NCI-H1436 treated with DMSO at 0.1 percent for 48 hours (cell line): ENCODE results near the gene PRKG2.
"Not testable (repeated sequence)": the region's sequence is repeated elsewhere in the genome, so short reads cannot be mapped to it uniquely, and the experiment has no call there.

Source experiments
- DNase-seq: peaks from one replicate; lab custom pipeline; 2025; lab: John Stamatoyannopoulos, UW

PRKG2 gene, protein sequence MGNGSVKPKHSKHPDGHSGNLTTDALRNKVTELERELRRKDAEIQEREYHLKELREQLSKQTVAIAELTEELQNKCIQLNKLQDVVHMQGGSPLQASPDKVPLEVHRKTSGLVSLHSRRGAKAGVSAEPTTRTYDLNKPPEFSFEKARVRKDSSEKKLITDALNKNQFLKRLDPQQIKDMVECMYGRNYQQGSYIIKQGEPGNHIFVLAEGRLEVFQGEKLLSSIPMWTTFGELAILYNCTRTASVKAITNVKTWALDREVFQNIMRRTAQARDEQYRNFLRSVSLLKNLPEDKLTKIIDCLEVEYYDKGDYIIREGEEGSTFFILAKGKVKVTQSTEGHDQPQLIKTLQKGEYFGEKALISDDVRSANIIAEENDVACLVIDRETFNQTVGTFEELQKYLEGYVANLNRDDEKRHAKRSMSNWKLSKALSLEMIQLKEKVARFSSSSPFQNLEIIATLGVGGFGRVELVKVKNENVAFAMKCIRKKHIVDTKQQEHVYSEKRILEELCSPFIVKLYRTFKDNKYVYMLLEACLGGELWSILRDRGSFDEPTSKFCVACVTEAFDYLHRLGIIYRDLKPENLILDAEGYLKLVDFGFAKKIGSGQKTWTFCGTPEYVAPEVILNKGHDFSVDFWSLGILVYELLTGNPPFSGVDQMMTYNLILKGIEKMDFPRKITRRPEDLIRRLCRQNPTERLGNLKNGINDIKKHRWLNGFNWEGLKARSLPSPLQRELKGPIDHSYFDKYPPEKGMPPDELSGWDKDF

DNA sequence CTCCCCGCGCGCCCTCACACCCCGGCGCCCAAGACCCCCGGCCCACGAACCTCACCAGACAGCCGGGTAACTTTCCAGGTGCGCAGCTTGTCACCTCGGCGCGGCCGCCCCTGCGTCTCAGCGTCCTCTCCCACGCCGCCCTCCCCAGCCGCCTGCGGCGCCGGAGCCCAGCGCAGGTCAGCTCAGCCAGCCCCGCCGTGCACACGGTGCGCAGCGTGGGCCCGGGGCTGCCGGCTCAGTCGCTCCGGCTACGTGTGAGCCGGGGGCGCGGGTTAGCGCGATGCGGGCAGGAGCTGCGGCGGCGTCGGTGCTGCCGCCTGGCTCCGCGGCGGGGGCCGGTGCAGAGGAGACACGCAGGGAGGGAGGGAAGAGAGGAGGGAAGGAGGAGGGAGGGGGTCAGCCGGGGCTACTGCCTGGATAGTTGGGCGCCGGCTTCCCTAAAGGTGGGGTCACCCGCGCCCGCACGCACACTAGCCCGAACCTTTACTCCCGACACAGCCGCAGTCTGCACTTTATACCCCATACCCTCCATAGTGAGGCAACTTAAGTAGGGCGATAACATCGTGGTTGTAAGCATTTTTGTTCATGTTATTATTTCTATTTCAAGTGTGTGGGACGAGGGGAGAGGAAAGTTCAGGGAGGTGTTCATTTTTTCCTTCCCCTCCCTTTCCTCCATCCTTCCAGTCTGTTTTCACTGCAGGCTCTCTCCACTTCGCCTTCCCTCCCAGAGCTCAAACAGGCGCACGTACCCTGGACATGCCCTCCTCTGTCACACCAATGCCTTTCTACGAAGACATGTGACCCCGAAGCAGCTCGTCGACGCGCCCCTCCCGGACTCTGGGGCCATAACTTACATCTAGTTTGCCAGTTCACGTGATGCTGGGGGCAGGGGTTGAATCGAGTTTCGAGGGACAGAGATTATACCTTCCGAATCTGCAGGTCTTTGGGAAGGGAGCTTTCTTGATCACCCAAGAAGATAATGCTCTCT, at the start of gene PRKG2:
TSS of gene PRKG2 (minus strand) at position 342 of the 988 bp plus-strand sequence. CDS start 10,175 bp downstream, outside the sequence.
- no peak for DNase-seq

DNA sequence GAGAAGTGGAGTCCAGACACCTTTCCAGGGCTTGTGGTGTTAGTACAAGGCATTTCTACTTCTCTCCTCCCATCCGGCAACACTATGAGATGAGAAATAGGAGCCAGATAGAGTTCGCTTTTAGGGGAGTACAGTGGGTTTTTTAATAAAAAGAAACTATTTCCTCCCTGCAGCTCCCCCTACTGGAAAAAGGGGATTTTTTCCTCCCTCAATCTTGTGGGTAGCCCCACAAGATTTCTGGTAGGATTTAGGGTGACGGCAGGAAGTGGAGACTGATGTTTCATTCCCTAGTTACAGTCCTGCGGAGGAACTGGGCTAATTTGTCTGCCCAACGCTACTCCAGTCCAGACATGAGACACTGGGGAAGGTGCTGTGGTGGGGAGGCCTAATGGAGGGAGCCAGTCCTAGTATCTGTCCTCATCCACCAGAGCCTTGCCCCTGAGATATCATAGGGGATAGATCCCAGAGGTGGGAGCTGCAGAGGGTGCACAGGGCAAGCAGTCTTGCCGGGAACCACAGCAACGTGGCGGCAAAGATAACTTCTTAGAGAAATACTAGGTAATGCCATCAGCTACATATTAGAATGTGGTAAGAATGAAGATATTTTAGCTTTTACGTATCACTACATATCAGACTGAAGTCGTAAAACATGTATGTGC, 45.5 kb upstream of the PRKG2 start:
- DNase-seq = no peak

DNA sequence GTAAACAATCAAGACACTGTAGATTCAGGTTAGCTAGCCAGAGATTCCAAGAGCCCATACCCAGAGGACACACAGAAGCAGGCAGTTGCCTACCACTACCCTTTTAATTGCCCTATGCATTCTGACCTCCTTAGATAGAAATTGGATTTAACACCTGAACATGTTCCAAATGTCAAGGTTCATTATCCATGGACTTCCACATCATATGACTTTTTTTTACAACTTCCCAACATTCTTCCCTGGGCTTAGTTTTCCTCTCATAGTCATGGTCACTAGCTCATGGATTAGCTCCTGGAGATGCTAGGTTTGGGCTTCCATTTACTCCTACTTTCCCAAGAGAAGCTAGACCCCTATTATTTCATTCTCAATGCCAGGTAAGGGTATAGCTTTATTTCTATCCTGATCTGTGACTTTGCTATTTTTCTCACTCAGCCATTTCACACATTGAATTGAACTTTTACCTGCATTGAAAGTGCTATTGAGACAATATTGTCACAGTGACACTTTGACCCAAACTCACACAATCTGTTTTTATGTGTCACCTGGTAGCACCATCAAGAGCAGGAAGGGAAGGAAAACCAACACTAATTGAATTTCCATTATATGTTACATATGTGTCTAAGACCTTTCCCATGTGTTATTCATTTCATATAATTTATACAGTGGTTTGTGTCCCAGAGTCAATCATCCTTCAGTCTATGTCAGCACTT, 44.0 kb upstream of the PRKG2 start:
- no peak for DNase-seq

DNA sequence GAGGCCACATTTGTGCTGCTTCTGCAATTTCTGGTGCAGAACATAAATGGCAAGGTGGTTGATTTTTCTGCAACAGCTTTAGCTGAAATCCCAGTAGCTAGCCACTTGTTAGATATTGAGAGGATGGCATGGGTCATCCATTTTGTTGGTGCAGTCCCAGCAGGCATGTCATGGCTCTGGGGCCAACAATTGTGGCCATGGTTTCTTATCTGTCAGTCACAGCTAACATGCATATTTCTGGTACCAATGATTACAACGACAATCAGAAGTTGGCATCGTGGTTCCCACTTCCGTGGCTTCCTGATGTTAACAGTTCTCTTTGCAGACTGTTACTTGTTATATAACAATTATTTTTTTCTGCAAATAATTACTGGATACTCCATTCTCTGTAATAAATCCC, 42.8 kb upstream of the PRKG2 start:
- no peak for DNase-seq

DNA sequence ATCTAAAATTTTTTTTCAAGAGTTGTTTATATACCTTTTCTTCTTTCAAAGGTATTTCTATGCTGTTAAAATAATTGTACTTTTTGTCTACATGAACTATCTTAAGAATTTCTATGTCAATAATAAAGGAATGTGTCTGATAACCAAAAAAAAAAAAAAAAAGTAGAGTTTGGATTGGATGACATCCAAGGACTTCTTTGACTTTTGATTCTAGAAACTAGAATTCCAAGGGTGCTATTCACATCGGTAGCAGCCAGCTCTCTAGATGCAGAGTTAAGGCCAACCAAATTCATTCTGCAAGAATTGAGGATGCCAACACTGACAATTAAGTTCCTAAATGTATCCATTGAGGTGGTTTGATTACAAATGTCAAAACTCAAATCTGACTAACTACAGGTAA, 42.0 kb upstream of the PRKG2 start:
- no peak for DNase-seq

DNA sequence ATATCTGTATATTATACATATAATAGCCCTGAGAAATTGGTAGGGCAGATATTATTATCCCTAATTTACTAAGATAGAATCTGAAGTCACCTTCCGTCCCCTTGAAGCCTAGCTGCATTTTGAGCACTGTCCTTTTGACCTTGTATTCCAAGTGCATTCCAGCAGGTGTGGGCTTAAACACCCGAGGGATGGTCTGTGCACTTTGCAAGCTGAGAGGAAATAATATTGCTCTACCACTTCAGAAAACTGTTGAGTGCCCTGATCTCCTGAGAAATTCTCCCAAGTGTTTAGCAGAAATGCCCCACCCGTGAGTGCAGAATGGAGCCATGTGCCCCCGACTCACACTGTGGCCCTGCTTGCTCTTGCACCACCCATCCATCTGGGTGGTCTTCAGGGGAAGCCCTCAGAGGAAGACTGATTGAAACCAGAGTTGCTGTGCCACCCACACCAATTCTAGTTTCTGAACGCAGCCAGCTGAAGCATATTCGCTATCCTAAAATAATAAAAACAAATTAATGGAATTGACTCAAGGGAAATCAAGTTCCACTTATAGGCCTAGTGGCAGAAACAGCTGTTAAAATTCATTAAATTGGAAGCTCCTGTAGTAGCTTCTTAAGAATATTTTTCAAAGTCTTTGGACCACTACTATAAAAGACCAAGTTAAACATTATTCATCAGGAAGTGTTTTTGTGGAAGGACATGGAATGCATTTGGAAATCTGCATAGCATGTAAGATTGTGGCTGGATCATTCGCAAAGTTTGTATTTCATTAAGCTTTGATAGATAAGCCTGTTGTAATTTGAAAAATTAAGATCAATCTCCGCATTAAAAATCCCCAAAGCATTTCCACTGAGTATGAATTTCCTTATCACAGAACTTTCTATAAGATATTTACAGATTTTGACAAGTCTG, 41.3 kb upstream of the PRKG2 start:
- DNase-seq = no peak

DNA sequence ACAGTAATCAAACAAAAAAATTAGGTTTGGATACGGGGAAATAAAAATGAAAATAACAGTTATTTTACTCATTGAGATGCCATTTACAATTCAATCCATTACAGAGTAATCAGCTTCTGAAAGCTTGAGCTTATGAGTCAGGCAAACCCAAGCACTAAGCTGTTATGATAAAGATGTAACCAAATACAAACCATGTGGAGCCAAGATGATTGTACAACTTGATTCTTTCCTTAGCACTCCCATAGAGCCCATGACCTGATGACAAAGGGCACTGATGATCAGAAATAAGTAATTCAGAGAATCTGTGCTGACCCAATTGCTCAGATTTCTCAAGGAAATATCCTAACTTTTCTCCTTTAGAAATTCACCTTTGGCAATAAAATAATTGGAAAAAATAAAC, 40.5 kb upstream of the PRKG2 start:
- DNase-seq = no peak

DNA sequence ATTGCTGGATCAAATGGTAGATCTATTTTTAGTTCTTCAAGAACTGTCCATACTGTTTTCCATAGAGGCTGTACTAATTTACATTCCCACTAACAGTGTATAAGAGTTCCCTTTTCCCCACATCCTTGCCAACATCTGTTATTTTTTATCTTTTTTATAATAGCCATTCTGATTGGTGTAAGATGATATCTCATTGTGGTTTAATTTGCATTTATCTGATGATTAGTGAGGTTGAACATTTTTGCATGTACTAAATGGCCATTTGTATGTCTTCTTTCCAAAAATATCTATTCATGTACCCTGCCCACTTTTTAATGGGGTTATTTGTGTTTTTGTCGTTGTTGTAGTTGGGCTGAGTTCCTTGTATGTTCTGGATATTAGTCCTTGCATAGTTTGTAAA, 35.4 kb upstream of the PRKG2 start:
- no peak for DNase-seq

DNA sequence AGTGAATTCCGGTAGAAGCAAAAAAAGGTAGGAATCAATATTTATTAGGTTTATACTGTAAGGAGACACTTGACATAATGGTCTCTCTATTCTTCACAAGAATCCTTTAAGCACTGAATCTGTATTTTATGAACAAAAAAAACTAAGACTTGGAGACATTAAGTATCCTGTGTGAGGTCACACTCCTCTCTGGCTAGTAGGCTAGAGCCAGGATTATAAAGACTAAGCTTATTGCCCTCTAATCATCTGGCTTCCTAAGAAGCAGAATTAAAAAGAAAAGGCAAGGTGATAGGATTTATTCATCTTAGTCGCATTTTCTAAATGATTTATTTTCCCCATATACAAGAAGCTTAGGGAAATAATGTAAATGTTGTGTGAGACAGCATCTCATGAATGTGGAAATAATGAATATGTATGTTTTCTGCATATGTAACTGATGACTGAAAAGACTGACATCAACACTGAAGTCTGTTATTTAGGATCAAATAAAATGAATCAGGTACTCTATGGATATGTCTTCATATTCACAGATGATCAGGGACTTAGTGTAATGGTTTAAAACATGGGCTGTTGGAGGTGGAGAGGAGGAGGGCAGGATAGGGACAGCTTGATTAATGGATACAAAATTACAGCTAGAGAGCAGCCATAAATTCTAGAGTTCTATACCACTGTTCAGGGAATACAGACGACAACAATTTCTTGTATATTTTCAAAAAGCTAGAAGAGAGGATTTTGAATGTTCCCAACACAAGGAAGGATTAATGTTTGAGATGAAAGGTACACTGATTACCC, 30.4 kb upstream of the PRKG2 start:
- DNase-seq = no peak

DNA sequence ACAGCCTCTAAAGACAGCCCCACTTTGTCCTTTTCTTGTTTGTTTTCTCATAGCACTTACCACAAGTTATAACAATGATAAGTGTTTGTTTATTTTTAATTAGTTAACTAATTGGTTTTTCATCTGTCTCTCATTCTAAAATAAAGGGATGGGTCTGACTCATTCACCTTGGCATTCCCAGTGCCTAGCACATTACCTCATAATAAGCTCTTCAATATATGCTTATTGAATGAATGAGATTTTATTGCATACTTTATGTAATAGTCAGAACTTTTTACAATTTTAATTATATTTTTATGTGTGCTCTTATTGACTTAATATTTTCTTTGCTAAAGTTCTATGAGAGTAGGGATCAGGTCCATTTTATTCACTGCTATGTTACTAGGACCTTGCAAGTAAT, 22.8 kb upstream of the PRKG2 start:
- no peak for DNase-seq

DNA sequence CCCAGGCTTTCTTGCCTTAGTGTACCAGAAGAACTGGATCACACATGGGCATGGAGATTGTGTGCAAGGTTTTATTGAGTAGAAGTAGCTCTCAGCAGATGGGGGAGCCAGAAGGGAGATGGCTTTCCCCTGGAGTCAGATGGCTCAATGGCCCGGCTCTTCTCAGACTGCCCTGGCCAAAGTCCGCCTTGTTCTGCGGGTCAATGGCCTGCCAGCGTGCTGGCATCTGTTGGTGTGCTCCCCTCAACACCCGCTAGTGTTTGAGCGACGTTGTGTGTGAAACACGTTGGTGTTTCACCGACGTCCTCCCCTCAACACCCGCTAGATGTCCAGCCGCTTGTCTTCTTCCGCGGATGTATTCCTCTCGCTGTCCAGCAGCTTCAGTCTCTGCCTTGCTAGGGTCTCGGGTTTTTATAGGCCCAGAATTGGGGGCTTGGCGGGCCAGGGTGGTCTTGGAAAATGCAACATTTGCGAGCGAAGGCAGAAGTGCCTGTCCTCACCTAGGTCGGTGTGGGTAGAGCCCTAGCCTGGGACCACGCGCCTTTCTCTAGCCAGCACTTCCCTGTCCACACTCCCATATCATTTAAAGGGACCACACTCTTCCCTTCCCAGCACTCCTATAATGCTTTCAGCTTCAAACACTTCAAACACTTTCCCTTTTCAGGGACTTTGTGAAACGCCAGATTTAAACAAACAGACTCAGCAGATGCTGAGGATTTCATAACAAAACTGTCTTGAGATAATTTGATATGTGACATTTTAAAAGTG, 21.1 kb upstream of the PRKG2 start:
- DNase-seq = no peak

DNA sequence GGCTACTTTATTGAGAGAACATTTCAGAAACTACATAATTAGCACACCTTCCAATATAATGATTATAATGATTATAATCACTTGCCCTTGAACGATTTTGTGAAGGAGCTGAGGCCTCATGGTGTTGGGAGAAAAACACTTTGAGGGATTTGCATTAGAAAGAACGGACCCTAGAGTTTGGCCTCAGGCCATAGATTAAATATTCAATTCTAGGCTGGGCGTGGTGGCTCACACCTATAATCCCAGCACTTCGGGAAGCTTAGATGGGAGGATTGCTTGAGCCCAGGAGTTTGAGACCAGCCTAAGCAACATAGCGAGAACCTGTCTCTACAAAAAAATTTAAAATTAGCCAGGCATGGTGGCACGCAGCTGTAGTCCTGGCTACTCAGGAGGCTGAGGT, 12.9 kb upstream of the PRKG2 start:
- DNase-seq = no peak

DNA sequence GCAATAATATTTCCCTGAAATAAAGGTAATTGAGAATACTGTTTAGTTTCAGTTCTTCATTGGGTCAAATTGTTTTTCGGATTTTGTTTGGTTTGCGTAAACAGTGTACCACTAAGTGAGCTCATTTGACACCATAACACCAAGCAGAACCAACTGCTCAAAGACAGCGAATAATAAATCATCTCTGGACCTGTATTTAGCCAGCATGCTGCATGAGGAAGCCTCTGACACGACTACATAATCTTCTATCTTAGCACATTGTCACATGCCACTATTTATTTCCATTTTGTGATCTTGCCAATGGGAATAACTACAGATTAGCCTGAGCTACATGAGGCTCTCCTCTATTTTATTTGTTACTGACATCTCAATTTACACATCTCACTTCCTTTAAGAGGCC, 12.1 kb upstream of the PRKG2 start:
- DNase-seq = no peak

DNA sequence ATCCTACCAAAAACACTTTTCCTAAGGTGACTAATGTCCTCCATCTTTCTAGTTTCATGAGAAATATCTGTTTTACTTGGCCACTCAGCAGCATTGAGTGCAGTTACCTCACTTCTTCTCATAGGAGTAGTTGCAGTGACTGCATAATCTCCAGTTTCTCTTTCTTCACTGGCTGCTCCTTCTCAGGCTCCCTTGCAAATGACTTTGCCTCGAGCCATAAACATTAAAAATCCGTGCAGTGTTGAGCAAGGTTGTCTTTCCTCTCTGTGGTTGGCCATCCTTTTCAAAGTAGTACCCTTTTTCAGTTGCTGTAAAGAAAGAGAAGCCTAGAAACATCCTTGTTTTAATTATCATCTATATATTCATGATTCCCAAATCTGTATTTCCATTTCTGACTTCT, 10.2 kb upstream of the PRKG2 start:
- no peak for DNase-seq

DNA sequence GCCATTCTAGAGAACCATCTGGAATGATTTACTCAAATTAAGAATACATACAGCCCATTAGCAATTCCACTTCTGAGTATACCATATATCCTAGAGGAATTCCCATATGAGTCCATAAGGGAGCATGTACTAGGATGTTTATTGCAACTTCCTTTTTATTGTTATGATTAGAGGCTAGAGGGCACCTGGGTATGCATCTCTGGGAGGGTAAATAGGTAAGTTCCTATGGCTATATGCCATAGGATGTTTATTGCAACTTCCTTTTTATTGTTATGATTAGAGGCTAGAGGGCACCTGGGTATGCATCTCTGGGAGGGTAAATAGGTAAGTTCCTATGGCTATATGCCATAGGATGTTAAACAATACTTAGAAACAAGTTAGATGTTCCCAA, 7.1 kb upstream of the PRKG2 start:
- DNase-seq = not testable (repeated sequence)

DNA sequence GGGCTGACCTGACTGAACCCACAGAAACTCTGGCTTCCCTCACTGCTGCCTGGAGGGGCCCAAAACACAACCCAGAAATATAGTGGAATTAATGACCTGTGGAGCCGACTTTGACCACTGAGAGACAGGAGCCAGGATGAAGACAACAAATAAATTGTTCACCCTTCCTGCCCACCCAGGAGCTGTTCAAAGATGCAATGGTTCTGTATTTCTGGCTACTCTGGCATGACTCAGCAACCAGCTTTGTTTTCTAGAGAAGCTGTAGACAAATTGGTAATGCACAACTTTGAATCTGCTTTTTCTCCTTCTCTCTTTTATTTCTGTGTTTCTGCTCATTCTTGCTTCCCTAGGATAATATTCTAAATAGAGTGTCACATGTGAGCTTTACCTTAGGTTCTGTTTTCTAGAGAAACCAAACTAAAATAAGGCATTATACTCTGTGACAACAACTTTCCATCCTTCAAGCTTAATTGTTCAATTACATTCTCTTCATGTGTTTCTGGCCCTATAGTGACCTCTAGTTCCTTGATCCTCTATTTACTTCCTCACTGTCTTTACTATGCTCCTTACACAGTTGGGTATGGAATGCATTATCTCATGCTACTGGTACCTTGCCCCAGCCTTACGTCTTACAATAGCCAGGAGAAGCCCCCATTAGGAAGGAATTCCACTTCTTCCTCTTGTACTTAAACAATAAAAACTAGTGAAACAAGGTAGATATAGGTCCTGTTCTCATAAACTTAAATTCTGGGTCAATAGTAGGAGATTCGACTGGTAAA, 6.5 kb upstream of the PRKG2 start:
- DNase-seq = no peak

DNA sequence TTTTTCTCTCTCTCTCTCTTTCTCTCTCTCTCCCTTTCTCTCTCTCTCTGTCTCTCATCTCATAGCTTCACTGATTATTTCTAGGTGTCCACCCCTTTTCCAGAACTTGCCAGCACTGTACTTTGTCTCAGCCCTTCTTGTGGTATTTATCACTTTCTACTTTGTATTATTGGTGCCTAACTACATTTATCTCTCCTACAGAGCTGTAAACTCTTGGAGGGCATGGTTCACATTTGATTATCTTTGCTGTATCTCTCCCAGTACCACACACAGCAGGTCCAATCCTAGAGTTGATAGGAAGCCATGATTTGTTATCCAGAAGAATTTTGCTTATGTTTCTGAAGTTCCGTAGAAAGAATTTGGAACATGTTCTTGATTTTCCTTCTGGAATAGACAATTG, 5.2 kb upstream of the PRKG2 start:
- DNase-seq = no peak

DNA sequence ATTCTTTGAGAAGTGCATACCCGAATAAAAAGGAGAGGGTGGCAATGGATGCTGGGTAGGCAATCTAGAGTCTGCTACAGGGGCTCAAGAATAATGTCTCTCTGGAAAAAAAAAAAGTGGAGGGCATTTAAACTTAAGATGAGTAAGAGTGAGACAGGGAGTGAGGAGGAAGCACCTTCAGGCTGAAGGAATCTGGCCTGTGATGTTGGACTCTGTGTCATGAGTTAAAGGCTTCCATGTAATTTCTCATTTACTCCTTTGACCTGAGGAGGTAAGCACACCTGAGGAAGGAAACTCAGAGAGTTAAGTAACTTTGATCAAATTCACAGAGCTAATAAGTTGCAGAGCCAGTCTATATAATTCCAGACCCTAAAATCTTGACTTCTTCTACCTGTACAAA, 3.2 kb upstream of the PRKG2 start:
- DNase-seq = no peak
